Measurements from ENCODE around the gene THSD7B.

GRCh38 chr2:137696916-137697315 lies 931.6 kb downstream of the THSD7B start:
- no peak for TF ChIP-seq CTCF (IDR thresholded peaks at IDR 0.05; ENCODE audit: poor library complexity, severe bottlenecking)
- TF ChIP-seq EZH2 (IDR thresholded peaks at IDR 0.05; ENCODE audit: borderline replicate concordance, insufficient read depth, low read length, poor library complexity, severe bottlenecking): no peak
- TF ChIP-seq RAD21 (conservative IDR thresholded peaks at IDR 0.05): no peak
- no peak for TF ChIP-seq EP300 (conservative IDR thresholded peaks at IDR 0.05; ENCODE audit: poor library complexity, severe bottlenecking)
- TF ChIP-seq POLR2AphosphoS5 (IDR thresholded peaks at IDR 0.05): no peak
- TF ChIP-seq MXI1 (conservative IDR thresholded peaks at IDR 0.05; ENCODE audit: poor library complexity, severe bottlenecking): no peak
